HCT116 (cell line): Measurements from ENCODE around the gene CD44. TPM values are rescaled to one million over a fixed set of nuclear protein-coding genes. Genes with fewer than 3 reads are reported as not detected.

Source experiments
- ATAC-seq: fragments of 200-7000 bp; cut with Tn5 transposase; 2 replicates; pipeline ENCODE4 v1.9.1; 2020; ENCODE audit warnings: mild to moderate bottlenecking, moderate library complexity
- BruUV-seq: library from RNA; stranded (reverse); fragments of 400-500 nt; replicated peaks from 2 replicates; lab custom pipeline; 2021; lab: Mats Ljungman, UMichigan
- CTCF ChIA-PET: fragments of 300-600 bp; sonication (Branson Sonifier 250); formaldehyde crosslinking; loops from one replicate; lab custom pipeline; 2021; ENCODE audit warnings: antibody characterized with exemption; lab: Charles Lee
- POLR2A ChIA-PET: fragments of 300-600, 350-600 bp; sonication (Branson Sonifier 250); formaldehyde crosslinking; loops from one replicate; lab custom pipeline; 2021; ENCODE audit warnings: antibody characterized with exemption; lab: Charles Lee
- RAD21 ChIA-PET, 2 experiments: fragments of 300-600 bp; sonication (Branson Sonifier 250); formaldehyde crosslinking; loops; one replicate each; lab custom pipeline; 2023; ENCODE audit warnings: low total read pairs in 2 of 2; ENCODE audit not compliant: uncharacterized antibody in 2 of 2, unreplicated experiment in 2 of 2, low non-redundant PET in 1 of 2; lab: Charles Lee
- DNase-seq: peaks from one replicate; pipeline ENCODE4 v3.0.0-alpha.2; 2010; ENCODE audit warnings: low read depth, low spot score
- H2AFZ ChIP-seq: fragments of 200-600 bp; shearing (Covaris generic), sonication (generic); 2 replicates; pipeline ENCODE4 v1.6.1; 2017; ENCODE audit warnings: low read depth, mixed run types, mixed read lengths, antibody characterized with exemption, low read length; ENCODE audit not compliant: poor library complexity, severe bottlenecking
- H3K27ac ChIP-seq: 2 replicates; pipeline ENCODE4 v1.5.1; 2012; ENCODE audit warnings: low read depth, low read length
- H3K27me3 ChIP-seq: fragments of 200-600 bp; sonication (generic); 2 replicates; pipeline ENCODE4 v1.6.1; 2016; ENCODE audit warnings: mixed run types, low read length, mixed read lengths; ENCODE audit not compliant: insufficient read depth
- H3K36me3 ChIP-seq, 2 experiments: fragments of 200-500 bp in 1 of 2; fragments of 200-600 bp in 1 of 2; sonication (Bioruptor generic) in 1 of 2; sonication (generic) in 1 of 2; 2 replicates each; pipeline versions ENCODE4 v1.5.1 to v1.6.1; 2014 to 2016; ENCODE audit warnings: low read length in 2 of 2, inconsistent platforms in 1 of 2, mixed read lengths in 1 of 2, mixed run types in 1 of 2; ENCODE audit not compliant: insufficient read depth in 2 of 2, control insufficient read depth in 1 of 2
- H3K4me1 ChIP-seq, 2 experiments: fragments of 200-600 bp in 1 of 2; sonication (generic) in 1 of 2; 2 replicates each; pipeline versions ENCODE4 v1.5.1 to v1.6.1; 2012 to 2017; ENCODE audit warnings: low read length in 2 of 2, inconsistent platforms in 1 of 2, mild to moderate bottlenecking in 1 of 2, mixed read lengths in 1 of 2, mixed run types in 1 of 2, moderate library complexity in 1 of 2; ENCODE audit not compliant: insufficient read depth in 2 of 2, control insufficient read depth in 1 of 2
- H3K4me2 ChIP-seq: fragments of 200-600 bp; sonication (generic); 2 replicates; pipeline ENCODE4 v1.6.1; 2017; ENCODE audit warnings: mixed run types, low read length, mixed read lengths
- H3K4me3 ChIP-seq, 2 experiments: fragments of 200-600 bp in 1 of 2; sonication (generic) in 1 of 2; replicated peaks in 1 of 2; 2 replicates each; pipeline ENCODE4 v1.5.1; 2011 to 2016; ENCODE audit warnings: low read length in 2 of 2, control low read depth in 1 of 2, low read depth in 1 of 2, mild to moderate bottlenecking in 1 of 2, mixed read lengths in 1 of 2, mixed run types in 1 of 2
- H3K79me2 ChIP-seq: fragments of 200-600 bp; sonication (generic); 2 replicates; pipeline ENCODE4 v1.6.1; 2017; ENCODE audit warnings: mild to moderate bottlenecking, mixed run types, low read length, moderate library complexity, mixed read lengths; ENCODE audit not compliant: insufficient read depth
- H3K9ac ChIP-seq: fragments of 200-600 bp; sonication (generic); 2 replicates; pipeline ENCODE4 v1.6.1; 2016; ENCODE audit warnings: low read length, mixed read lengths
- H3K9me2 ChIP-seq: fragments of 200-600 bp; sonication (generic), shearing (Covaris generic); 2 replicates; pipeline ENCODE4 v1.6.1; 2017; ENCODE audit warnings: mixed run types, mild to moderate bottlenecking, moderate library complexity; ENCODE audit not compliant: insufficient read depth
- H3K9me3 ChIP-seq, 2 experiments: fragments of 200-500 bp in 1 of 2; fragments of 200-600 bp in 1 of 2; sonication (Bioruptor generic) in 1 of 2; sonication (generic) in 1 of 2; 2 replicates each; pipeline ENCODE4 v1.6.1; 2014 to 2017; ENCODE audit warnings: low read length in 2 of 2, mixed read lengths in 2 of 2, inconsistent platforms in 1 of 2, low read depth in 1 of 2, mild to moderate bottlenecking in 1 of 2, mixed run types in 1 of 2, moderate library complexity in 1 of 2; ENCODE audit not compliant: control insufficient read depth in 1 of 2, insufficient read depth in 1 of 2
- H4K20me1 ChIP-seq: fragments of 200-600 bp; sonication (generic), shearing (Covaris generic); 2 replicates; pipeline ENCODE4 v1.6.1; 2017; ENCODE audit warnings: mixed run types, mild to moderate bottlenecking, moderate library complexity; ENCODE audit not compliant: insufficient read depth
- CEBPB ChIP-seq: IDR thresholded peaks from 2 replicates; pipeline ENCODE4 v1.6.1; 2012; ENCODE audit warnings: low read depth
- EGR1 ChIP-seq: IDR thresholded peaks from 2 replicates; pipeline ENCODE4 v1.6.1; 2012; ENCODE audit warnings: low read depth
- FOSL1 ChIP-seq: IDR thresholded peaks from 2 replicates; pipeline ENCODE4 v1.6.1; 2012; ENCODE audit warnings: low read depth
- MAX ChIP-seq: IDR thresholded peaks from 2 replicates; pipeline ENCODE4 v1.6.1; 2012
- SP1 ChIP-seq: IDR thresholded peaks from 2 replicates; pipeline ENCODE4 v1.6.1; 2012; ENCODE audit warnings: low read depth
- SRF ChIP-seq: IDR thresholded peaks from 2 replicates; pipeline ENCODE4 v1.6.1; 2012; ENCODE audit warnings: low read depth
- TCF7L2 ChIP-seq: IDR thresholded peaks from 2 replicates; pipeline ENCODE4 v1.7.0; 2011; ENCODE audit warnings: borderline replicate concordance, inconsistent platforms; ENCODE audit not compliant: insufficient read depth, insufficient read length; ENCODE audit errors: extremely low read depth
- YY1 ChIP-seq: IDR thresholded peaks from 2 replicates; pipeline ENCODE4 v1.6.1; 2011; ENCODE audit warnings: low read length, low read depth, moderate library complexity, mild to moderate bottlenecking; ENCODE audit not compliant: insufficient replicate concordance; ENCODE audit errors: extremely low read depth
- ZBTB33 ChIP-seq: IDR thresholded peaks from 2 replicates; pipeline ENCODE4 v1.6.1; 2011; ENCODE audit warnings: mild to moderate bottlenecking, low read length, moderate library complexity; ENCODE audit not compliant: insufficient replicate concordance; ENCODE audit errors: extremely low read depth
- ZFX ChIP-seq: fragments of 450-650 bp; IDR thresholded peaks from 2 replicates; pipeline ENCODE4 v1.6.1; 2017
- intact Hi-C: fragments of 100-400 bp; cut with micrococcal nuclease; formaldehyde crosslinking; loops from 2 replicates; pipeline ENCODE4 v1.10.0; 2022
- total RNA-seq: library from RNA; stranded (reverse); gene quantifications from one replicate; pipeline ENCODE4 v1.2.1, GENCODE V29; 2021; ENCODE audit not compliant: unreplicated experiment

Gene CD44
- total RNA-seq, 1 experiment from 2014 or later, result 742 TPM

DNA sequence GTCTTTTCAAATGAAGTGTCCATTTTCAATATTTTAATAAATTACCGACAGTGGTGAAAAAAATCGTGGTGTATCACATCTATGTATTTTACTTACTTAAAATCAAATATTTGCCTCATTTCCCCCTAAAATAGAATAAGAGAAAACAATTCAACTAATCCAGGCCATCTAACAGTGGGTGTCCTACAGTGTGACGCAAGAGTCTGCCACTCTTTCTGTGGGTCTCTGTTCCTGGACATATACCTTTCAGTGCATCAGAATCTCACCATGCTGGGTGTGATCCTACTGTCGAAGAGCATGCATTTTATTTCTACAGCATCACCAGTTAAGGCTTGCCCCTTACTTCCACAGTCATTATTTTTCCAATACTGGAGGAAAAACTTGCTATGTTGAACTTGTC is 111.2 kb downstream of the CD44 start:
- no TSS peak for BruUV-seq
- DNase-seq (no peak), ATAC-seq (no peak)
- CTCF ChIA-PET, result no interaction called here
- RAD21 ChIA-PET, result no interaction called here
- H3K27ac ChIP-seq, result no peak overlapping the region
- no peaks in the 10 kb centered on the region for H3K36me3 ChIP-seq
- no peak overlapping the region for H3K4me2 ChIP-seq
- H3K9me2 ChIP-seq, result no peaks in the 10 kb centered on the region
- H3K4me1 ChIP-seq, result no peaks in the 10 kb centered on the region
- intact Hi-C loops, result no loop called here
- H3K4me3 ChIP-seq, result no peak overlapping the region
- POLR2A ChIA-PET, result no interaction called here
- H3K9me3 ChIP-seq, result peaks cover 5 to 8% of the 10 kb centered on the region in 2 experiments; a peak in 2 of 4 replicates
- no peaks in the 10 kb centered on the region for H3K27me3 ChIP-seq
- no peak overlapping the region for H2AFZ ChIP-seq
- no peaks in the 10 kb centered on the region for H3K79me2 ChIP-seq
- H3K9ac ChIP-seq, result no peak overlapping the region
- no peaks in the 10 kb centered on the region for H4K20me1 ChIP-seq
- no peak for TF ChIP-seq MAX
- no peak for TF ChIP-seq CEBPB
- no peak for TF ChIP-seq ZBTB33
- no peak for TF ChIP-seq SP1
- TF ChIP-seq ZFX, result no peak

- ChIA-PET CTCF (no interaction called here), POLR2A (no interaction called here)
Measured at GRCh38 chr11:35250621-35251020, 111.7 kb downstream of the CD44 start.

More at GRCh38 chr11:35250621-35251020, 111.7 kb downstream of the CD44 start:
- H3K4me1 ChIP-seq, result no peaks in the 10 kb centered on the region
- BruUV-seq, result no TSS peak
- intact Hi-C loops, result no loop called here
- no peaks in the 10 kb centered on the region for H3K79me2 ChIP-seq
- H3K27ac ChIP-seq, result no peak overlapping the region
- no peaks in the 10 kb centered on the region for H3K27me3 ChIP-seq
- no peak for DNase-seq
- peaks cover 5 to 8% of the 10 kb centered on the region in 2 experiments; a peak in 2 of 4 replicates for H3K9me3 ChIP-seq
- TF ChIP-seq ZFX (no peak), TCF7L2 (no peak), YY1 (no peak), ZBTB33 (no peak), FOSL1 (no peak), EGR1 (no peak), CEBPB (no peak), SRF (no peak)
- RAD21 ChIA-PET, result no interaction called here
- no peaks in the 10 kb centered on the region for H4K20me1 ChIP-seq
- no peak overlapping the region for H3K9ac ChIP-seq
- H2AFZ ChIP-seq, result no peak overlapping the region
- no peaks in the 10 kb centered on the region for H3K9me2 ChIP-seq
- no peak overlapping the region for H3K4me3 ChIP-seq
- H3K4me2 ChIP-seq, result no peak overlapping the region
- H3K36me3 ChIP-seq, result no peaks in the 10 kb centered on the region
- ATAC-seq, result no peak
